Fibroblast of lung (primary cell): Measurements from ENCODE around the gene NECTIN4.

ENCODE experiments used
- CTCF ChIP-seq, 2 donors: IDR thresholded peaks in 1 of 2; conservative IDR thresholded peaks in 1 of 2; 1 replicate in 1 of 2; 2 replicates in 1 of 2; pipeline ENCODE4 v1.5.1; 2011 to 2012; ENCODE audit warnings: low read length in 2 of 2, control low read depth in 1 of 2, inconsistent platforms in 1 of 2, low read depth in 1 of 2, mild to moderate bottlenecking in 1 of 2
- EZH2 ChIP-seq: IDR thresholded peaks from 2 replicates; pipeline ENCODE4 v1.5.1; 2012; ENCODE audit warnings: low read length, control low read depth, mild to moderate bottlenecking; ENCODE audit errors: missing control alignments

GRCh38 chr1:161054232-161054631 lies 35.1 kb downstream of the NECTIN4 start:
- TF ChIP-seq CTCF (conservative IDR thresholded peaks at IDR 0.05 in 1 of 2, IDR thresholded peaks at IDR 0.05 in 1 of 2; ENCODE audit: low read depth in 1 of 2, low read length in 2 of 2) = no peak
- TF ChIP-seq EZH2 = no peak
